Measurements from ENCODE around the gene WNT6. TPM values are rescaled to one million over a fixed set of nuclear protein-coding genes. Genes with fewer than 3 reads are reported as not detected.

The WNT6 gene
- total and polyA plus RNA-seq, 4 donors = 0.08 to 0.20 TPM; not detected in 2

GRCh38 chr2:218872645-218873358 is 13.2 kb downstream of the WNT6 start:
- peaks cover 4 to 17% (median 9%) of the 10 kb centered on the region in 4 donors for H3K4me1 ChIP-seq (ENCODE audit: control insufficient read depth in 4 of 4, insufficient read depth in 4 of 4, low read length in 3 of 4)
- no peak for DNase-seq (ENCODE audit: low spot score)

More at GRCh38 chr2:218872645-218873358, 13.2 kb downstream of the WNT6 start:
- WGBS = 14% methylated on average over 22 of the region's 22 CpGs
- Histone ChIP-seq H3K9me3 (ENCODE audit: control insufficient read depth in 4 of 4, low read length in 3 of 4) (no peaks in the 10 kb centered on the region), H3K27me3 (ENCODE audit: control insufficient read depth in 4 of 4, insufficient read depth in 4 of 4, low read length in 3 of 4) (peaks cover 7 to 25% (median 19%) of the 10 kb centered on the region in 4 donors), H3K9ac (ENCODE audit: low read depth in 1 of 2, low read length in 2 of 2) (no peak overlapping the region), H3K36me3 (ENCODE audit: control insufficient read depth in 4 of 4, insufficient read depth in 3 of 4, low read depth in 1 of 4, low read length in 3 of 4) (no peaks in the 10 kb centered on the region), H3K27ac (ENCODE audit: low read depth in 1 of 2, low read length in 2 of 2) (no peak overlapping the region), H3K4me3 (ENCODE audit: low read depth in 1 of 3, low read length in 3 of 3) (no peak overlapping the region)
- TF ChIP-seq GABPA (IDR thresholded peaks at IDR 0.05 in 1 of 2, conservative IDR thresholded peaks at IDR 0.05 in 1 of 2) (no peak), ZBTB33 (IDR thresholded peaks at IDR 0.05) (no peak), RAD21 (IDR thresholded peaks at IDR 0.05) (no peak), YY1 (IDR thresholded peaks at IDR 0.05) (no peak), EGR1 (IDR thresholded peaks at IDR 0.05; ENCODE audit: low read depth in 2 of 2) (no peak), SP1 (IDR thresholded peaks at IDR 0.05) (no peak), HNF4A (conservative IDR thresholded peaks at IDR 0.05) (no peak), REST (IDR thresholded peaks at IDR 0.05) (no peak), TAF1 (conservative IDR thresholded peaks at IDR 0.05) (no peak), ATF3 (IDR thresholded peaks at IDR 0.05) (no peak), HNF4G (IDR thresholded peaks at IDR 0.05) (no peak), FOXA1 (IDR thresholded peaks at IDR 0.05) (no peak), JUND (IDR thresholded peaks at IDR 0.05) (no peak), NR2F2 (IDR thresholded peaks at IDR 0.05) (no peak), CTCF (IDR thresholded peaks at IDR 0.05; ENCODE audit: low read depth, low read length, missing input control) (no peak), FOXA2 (IDR thresholded peaks at IDR 0.05) (no peak), MAX (IDR thresholded peaks at IDR 0.05) (no peak), RXRA (IDR thresholded peaks at IDR 0.05) (no peak)
